Mesendoderm (in vitro differentiated cells): Measurements from ENCODE around the gene UGT8.

ENCODE experiments used
- DNase-seq: peaks from one replicate; pipeline ENCODE4 v3.0.0; 2013
- H2AK5ac ChIP-seq: 2 replicates; pipeline ENCODE4 v1.6.1; 2013; ENCODE audit warnings: low read length, inconsistent platforms
- H2BK120ac ChIP-seq: 2 replicates; pipeline ENCODE4 v1.6.1; 2013; ENCODE audit warnings: low read depth, mild to moderate bottlenecking, low read length, moderate library complexity, mixed read lengths
- H2BK15ac ChIP-seq: replicated peaks from 2 replicates; pipeline ENCODE4 v1.6.1; 2013; ENCODE audit warnings: low read depth, mild to moderate bottlenecking, moderate library complexity
- H2BK5ac ChIP-seq: 2 replicates; pipeline ENCODE4 v1.6.1; 2013; ENCODE audit warnings: low read length, inconsistent platforms
- H3K18ac ChIP-seq: 2 replicates; pipeline ENCODE4 v1.6.1; 2013; ENCODE audit warnings: mild to moderate bottlenecking, low read length, mixed read lengths
- H3K23ac ChIP-seq: one replicate; pipeline ENCODE4 v1.6.1; 2013; ENCODE audit warnings: low read length
- H3K27ac ChIP-seq: 2 replicates; pipeline ENCODE4 v1.5.1; 2013; ENCODE audit warnings: low read depth, mild to moderate bottlenecking, inconsistent platforms, low read length, moderate library complexity
- H3K27me3 ChIP-seq: 2 replicates; pipeline ENCODE4 v1.6.1; 2013; ENCODE audit warnings: low read length, control low read depth, mild to moderate bottlenecking, inconsistent platforms; ENCODE audit not compliant: insufficient read depth, poor library complexity
- H3K36me3 ChIP-seq: 2 replicates; pipeline ENCODE4 v1.6.1; 2013; ENCODE audit warnings: low read length, inconsistent platforms; ENCODE audit not compliant: control insufficient read depth, insufficient read depth
- H3K4ac ChIP-seq: one replicate; pipeline ENCODE4 v1.6.1; 2013; ENCODE audit warnings: low read depth, mild to moderate bottlenecking, low read length, moderate library complexity
- H3K4me1 ChIP-seq: 2 replicates; pipeline ENCODE4 v1.6.1; 2013; ENCODE audit warnings: low read depth, low read length, inconsistent platforms; ENCODE audit not compliant: control insufficient read depth
- H3K4me2 ChIP-seq: 2 replicates; pipeline ENCODE4 v1.6.1; 2013; ENCODE audit warnings: low read length
- H3K4me3 ChIP-seq: 2 replicates; pipeline ENCODE4 v1.5.1; 2013; ENCODE audit warnings: mild to moderate bottlenecking, low read length
- H3K56ac ChIP-seq: one replicate; pipeline ENCODE4 v1.6.1; 2013; ENCODE audit warnings: low read length
- H3K79me1 ChIP-seq: 2 replicates; pipeline ENCODE4 v1.6.1; 2013; ENCODE audit warnings: low read length, inconsistent platforms
- H3K79me2 ChIP-seq: 2 replicates; pipeline ENCODE4 v1.6.1; 2013; ENCODE audit warnings: mild to moderate bottlenecking, low read length; ENCODE audit not compliant: control insufficient read depth, insufficient read depth
- H3K9ac ChIP-seq: 2 replicates; pipeline ENCODE4 v1.6.1; 2013; ENCODE audit warnings: low read length, inconsistent platforms
- H4K5ac ChIP-seq: one replicate; pipeline ENCODE4 v1.6.1; 2013; ENCODE audit warnings: low read length
- H4K8ac ChIP-seq: one replicate; pipeline ENCODE4 v1.6.1; 2013; ENCODE audit warnings: low read depth, mild to moderate bottlenecking, control low read depth, low read length, moderate library complexity
- WGBS: extraction: QIAGEN DNeasy Blood & Tissue Kit; methylation state at CpG from one replicate; pipeline ENCODE4 v1.1.7; 2013; ENCODE audit warnings: low lambda C conversion rate, missing lambda C conversion rate; ENCODE audit not compliant: insufficient coverage; ENCODE audit errors: extremely low coverage; 5-methylcytosine and 5-hydroxymethylcytosine counted together

UGT8 gene

GRCh38 chr4:114684462-114684861, 85.9 kb downstream of the UGT8 start:
- no peak overlapping the region for H3K56ac ChIP-seq
- H3K36me3 ChIP-seq: no peaks in the 10 kb centered on the region
- H3K27me3 ChIP-seq: no peaks in the 10 kb centered on the region
- no peaks in the 10 kb centered on the region for H3K79me2 ChIP-seq
- no peak for DNase-seq
- no peak overlapping the region for H4K5ac ChIP-seq
- H3K4ac ChIP-seq: no peak overlapping the region
- no peak overlapping the region for H3K18ac ChIP-seq
- H3K23ac ChIP-seq: no peak overlapping the region
- H2AK5ac ChIP-seq: no peak overlapping the region
- no peak overlapping the region for H3K4me3 ChIP-seq
- H3K27ac ChIP-seq: no peak overlapping the region
- no peaks in the 10 kb centered on the region for H3K79me1 ChIP-seq
- H2BK5ac ChIP-seq: no peak overlapping the region
- no peaks in the 10 kb centered on the region for H3K4me1 ChIP-seq
- H2BK15ac ChIP-seq: no peak overlapping the region
- H3K4me2 ChIP-seq: no peak overlapping the region
- no peak overlapping the region for H3K9ac ChIP-seq
- H4K8ac ChIP-seq: no peak overlapping the region
- H2BK120ac ChIP-seq: no peak overlapping the region

DNA sequence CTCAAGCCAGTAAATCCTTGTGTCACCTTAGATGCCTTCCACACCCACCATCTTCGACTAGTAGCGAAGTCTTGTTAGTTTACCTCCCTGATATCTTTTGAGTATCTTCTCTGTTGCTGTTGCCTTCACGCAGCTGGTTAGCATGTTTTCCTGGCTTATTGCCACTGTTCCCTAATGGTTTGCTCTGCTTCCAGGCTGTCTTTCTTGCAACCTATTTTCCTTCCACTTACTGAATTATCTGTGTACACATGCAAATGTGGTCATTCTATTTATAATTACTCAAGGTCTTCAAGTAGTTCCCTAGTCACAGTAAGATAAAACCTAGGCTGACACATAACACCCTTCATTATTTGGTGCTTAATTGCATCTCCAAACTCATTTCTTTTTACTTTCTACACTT, 89.5 kb downstream of the UGT8 start:
- Histone ChIP-seq H2AK5ac (no peak overlapping the region), H3K4me3 (no peak overlapping the region), H3K79me2 (no peaks in the 10 kb centered on the region), H3K79me1 (no peaks in the 10 kb centered on the region), H2BK120ac (no peak overlapping the region), H3K56ac (no peak overlapping the region), H3K18ac (no peak overlapping the region), H2BK15ac (no peak overlapping the region), H4K5ac (no peak overlapping the region), H3K23ac (no peak overlapping the region), H3K4me1 (no peaks in the 10 kb centered on the region), H3K4me2 (no peak overlapping the region), H4K8ac (no peak overlapping the region), H3K36me3 (no peaks in the 10 kb centered on the region), H3K27ac (no peak overlapping the region), H2BK5ac (no peak overlapping the region), H3K4ac (no peak overlapping the region), H3K9ac (no peak overlapping the region), H3K27me3 (no peaks in the 10 kb centered on the region)
- WGBS: no CpG with 5 or more reads among the region's 3 CpGs
- DNase-seq: no peak

GRCh38 chr4:114690571-114690970, 92.0 kb downstream of the UGT8 start:
- no peak overlapping the region for H3K56ac ChIP-seq
- H3K79me2 ChIP-seq: no peaks in the 10 kb centered on the region
- no peaks in the 10 kb centered on the region for H3K4me1 ChIP-seq
- H3K4ac ChIP-seq: no peak overlapping the region
- no peak overlapping the region for H3K9ac ChIP-seq
- H3K27me3 ChIP-seq: no peaks in the 10 kb centered on the region
- no peak overlapping the region for H4K5ac ChIP-seq
- H3K27ac ChIP-seq: no peak overlapping the region
- no peak overlapping the region for H3K4me3 ChIP-seq
- H2BK15ac ChIP-seq: no peak overlapping the region
- H3K23ac ChIP-seq: no peak overlapping the region
- no peak overlapping the region for H2BK5ac ChIP-seq
- H4K8ac ChIP-seq: no peak overlapping the region
- H3K79me1 ChIP-seq: no peaks in the 10 kb centered on the region
- H2BK120ac ChIP-seq: no peak overlapping the region
- H2AK5ac ChIP-seq: no peak overlapping the region
- H3K4me2 ChIP-seq: no peak overlapping the region
- DNase-seq: no peak
- H3K36me3 ChIP-seq: no peaks in the 10 kb centered on the region
- no peak overlapping the region for H3K18ac ChIP-seq

- no peak overlapping the region for H2BK15ac ChIP-seq
- H3K9ac ChIP-seq: no peak overlapping the region
- H3K36me3 ChIP-seq: no peaks in the 10 kb centered on the region
- H2BK5ac ChIP-seq: no peak overlapping the region
- H3K4me2 ChIP-seq: no peak overlapping the region
- no peaks in the 10 kb centered on the region for H3K27me3 ChIP-seq
- H3K23ac ChIP-seq: no peak overlapping the region
- no peak for DNase-seq
- H3K18ac ChIP-seq: no peak overlapping the region
- no peaks in the 10 kb centered on the region for H3K79me2 ChIP-seq
- no peak overlapping the region for H4K8ac ChIP-seq
- H3K27ac ChIP-seq: no peak overlapping the region
- no peaks in the 10 kb centered on the region for H3K4me1 ChIP-seq
- WGBS: no CpG with 5 or more reads among the region's 1 CpG
- H3K4ac ChIP-seq: no peak overlapping the region
- H2AK5ac ChIP-seq: no peak overlapping the region
- H3K79me1 ChIP-seq: no peaks in the 10 kb centered on the region
- no peak overlapping the region for H2BK120ac ChIP-seq
- no peak overlapping the region for H3K4me3 ChIP-seq
- H4K5ac ChIP-seq: no peak overlapping the region
- H3K56ac ChIP-seq: no peak overlapping the region
These were observed 93.3 kb downstream of the UGT8 start for GRCh38 chr4:114691865-114692264.

- H2BK120ac ChIP-seq: no peak overlapping the region
These were observed 94.4 kb downstream of the UGT8 start for GRCh38 chr4:114692958-114693357.

GRCh38 chr4:114694770-114695169, 96.2 kb downstream of the UGT8 start:
- no peak overlapping the region for H3K4me3 ChIP-seq
- H4K5ac ChIP-seq: no peak overlapping the region
- H3K4ac ChIP-seq: no peak overlapping the region
- H3K79me1 ChIP-seq: no peaks in the 10 kb centered on the region
- H3K56ac ChIP-seq: no peak overlapping the region
- H3K23ac ChIP-seq: no peak overlapping the region
- H2AK5ac ChIP-seq: no peak overlapping the region
- no peak overlapping the region for H2BK120ac ChIP-seq
- DNase-seq: peak; percentile 42
- no peak overlapping the region for H4K8ac ChIP-seq
- H3K18ac ChIP-seq: no peak overlapping the region
- H3K27me3 ChIP-seq: no peaks in the 10 kb centered on the region
- no peaks in the 10 kb centered on the region for H3K36me3 ChIP-seq
- H3K4me2 ChIP-seq: no peak overlapping the region
- H3K9ac ChIP-seq: no peak overlapping the region
- H2BK15ac ChIP-seq: no peak overlapping the region
- H3K79me2 ChIP-seq: no peaks in the 10 kb centered on the region
- H3K27ac ChIP-seq: no peak overlapping the region
- no peaks in the 10 kb centered on the region for H3K4me1 ChIP-seq
- WGBS: no CpG with 5 or more reads among the region's 1 CpG
- no peak overlapping the region for H2BK5ac ChIP-seq

More at GRCh38 chr4:114692958-114693357, 94.4 kb downstream of the UGT8 start:
- no peaks in the 10 kb centered on the region for H3K4me1 ChIP-seq
- no peak overlapping the region for H3K18ac ChIP-seq
- H2BK5ac ChIP-seq: no peak overlapping the region
- H3K4me3 ChIP-seq: no peak overlapping the region
- no peak overlapping the region for H4K5ac ChIP-seq
- no peak overlapping the region for H3K9ac ChIP-seq
- H3K4ac ChIP-seq: no peak overlapping the region
- no peak overlapping the region for H4K8ac ChIP-seq
- no peak overlapping the region for H3K27ac ChIP-seq
- no peak overlapping the region for H2AK5ac ChIP-seq
- no peak overlapping the region for H3K23ac ChIP-seq
- H2BK15ac ChIP-seq: no peak overlapping the region
- H3K4me2 ChIP-seq: no peak overlapping the region
- no peaks in the 10 kb centered on the region for H3K79me1 ChIP-seq
- DNase-seq: no peak
- WGBS: no CpG with 5 or more reads among the region's 3 CpGs
- H3K56ac ChIP-seq: no peak overlapping the region
- no peaks in the 10 kb centered on the region for H3K27me3 ChIP-seq
- H3K79me2 ChIP-seq: no peaks in the 10 kb centered on the region
- H3K36me3 ChIP-seq: no peaks in the 10 kb centered on the region
